HG03196 (cell line): Measurements from ENCODE around the gene MYO3A.

Source experiments
- ATAC-seq: cut with Tn5 transposase; IDR thresholded peaks from one replicate; pipeline ENCODE4 v1.9.1; 2021; ENCODE audit not compliant: unreplicated experiment

Gene MYO3A

GRCh38 chr10:25933653-25934608 lies at the start of gene MYO3A:
MYO3A (plus strand) TSS chr10:25934229; CDS start chr10:25952111, 17,882 bp downstream.
- no peak for ATAC-seq

GRCh38 chr10:25888627-25889026 lies 45.4 kb upstream of the MYO3A start:
- ATAC-seq, result no peak

GRCh38 chr10:25890995-25891394 lies 43.0 kb upstream of the MYO3A start:
- ATAC-seq, result no peak

- no peak for ATAC-seq
Measured at GRCh38 chr10:25895856-25896255, 38.2 kb upstream of the MYO3A start.

- no peak for ATAC-seq
Measured at GRCh38 chr10:25896421-25896820, 37.6 kb upstream of the MYO3A start.

GRCh38 chr10:25899304-25899703 lies 34.7 kb upstream of the MYO3A start:
- ATAC-seq, result no peak

- ATAC-seq, result peak; percentile 78
Measured at GRCh38 chr10:25901199-25901598, 32.8 kb upstream of the MYO3A start.

- ATAC-seq, result peak; percentile 54
Measured at GRCh38 chr10:25902002-25902401, 32.0 kb upstream of the MYO3A start.

- ATAC-seq, result no peak
Measured at GRCh38 chr10:25907261-25907660, 26.8 kb upstream of the MYO3A start.

GRCh38 chr10:25912866-25913265 lies 21.2 kb upstream of the MYO3A start:
- ATAC-seq, result no peak

- no peak for ATAC-seq
Measured at GRCh38 chr10:25914776-25915175, 19.3 kb upstream of the MYO3A start.

- no peak for ATAC-seq
Measured at GRCh38 chr10:25934621-25935139, 651 bp downstream of the MYO3A start.

- no peak for ATAC-seq
Measured at GRCh38 chr10:25938405-25938804, 4.4 kb downstream of the MYO3A start.

- ATAC-seq, result no peak
Measured at GRCh38 chr10:25944771-25945170, 10.7 kb downstream of the MYO3A start.

GRCh38 chr10:25952857-25953256 lies 18.8 kb downstream of the MYO3A start:
- no peak for ATAC-seq

- ATAC-seq, result no peak
Measured at GRCh38 chr10:25954851-25955250, 20.8 kb downstream of the MYO3A start.

GRCh38 chr10:25959540-25960232 lies 25.7 kb downstream of the MYO3A start:
- no peak for ATAC-seq

- no peak for ATAC-seq
Measured at GRCh38 chr10:25965584-25965983, 31.6 kb downstream of the MYO3A start.

GRCh38 chr10:25966844-25967243 lies 32.8 kb downstream of the MYO3A start:
- no peak for ATAC-seq

- no peak for ATAC-seq
Measured at GRCh38 chr10:25972631-25973030, 38.6 kb downstream of the MYO3A start.

- ATAC-seq, result no peak
Measured at GRCh38 chr10:25974897-25975459, 40.9 kb downstream of the MYO3A start.
